Measurements from ENCODE around the gene CGB8. TPM values are rescaled to one million over a fixed set of nuclear protein-coding genes. Genes with fewer than 3 reads are reported as not detected.

The CGB8 gene
- total and polyA plus RNA-seq, 2 donors (not counting 1 experiment from before 2014, with no cell fraction given): not detected

- Histone ChIP-seq H3K27ac (ENCODE audit: insufficient read depth, low read length) (no peak overlapping the region), H3K4me3 (replicated peaks in 1 of 4; ENCODE audit: control extremely low read depth in 1 of 4, insufficient read depth in 1 of 4, low read depth in 3 of 4, low read length in 4 of 4) (no peak overlapping the region), H3K36me3 (ENCODE audit: control insufficient read depth, insufficient read depth, low read length) (peaks cover 24% of the 10 kb centered on the region), H2AFZ (ENCODE audit: low read length) (no peak overlapping the region), H3K4me1 (ENCODE audit: control insufficient read depth, extremely low read depth, insufficient read depth, low read length) (peaks cover 2% of the 10 kb centered on the region), H3K9ac (ENCODE audit: insufficient read depth, low read length) (no peak overlapping the region), H3K4me2 (ENCODE audit: extremely low read depth, insufficient read depth, low read length) (no peak overlapping the region), H3K9me3 (ENCODE audit: control insufficient read depth, insufficient read depth, low read depth, low read length) (no peaks in the 10 kb centered on the region), H4K20me1 (ENCODE audit: control insufficient read depth, extremely low read depth, insufficient read depth, low read length) (no peaks in the 10 kb centered on the region), H3K27me3 (ENCODE audit: control insufficient read depth, insufficient read depth, low read length) (no peaks in the 10 kb centered on the region), H3K79me2 (ENCODE audit: control insufficient read depth, insufficient read depth, low read length) (no peaks in the 10 kb centered on the region)
- DNase-seq (ENCODE audit: low read depth in 2 of 2): no peak
- TF ChIP-seq CTCF (conservative IDR thresholded peaks at IDR 0.05 in 1 of 2, IDR thresholded peaks at IDR 0.05 in 1 of 2; ENCODE audit: low read depth in 1 of 2, low read length in 2 of 2): no peak
- no peak for TF ChIP-seq EZH2 (IDR thresholded peaks at IDR 0.05; ENCODE audit: low read length, missing control alignments)
Observed at GRCh38 chr19:49014870-49015255, 34.0 kb downstream of the CGB8 start.

GRCh38 chr19:49014123-49014869, 34.6 kb downstream of the CGB8 start:
- Histone ChIP-seq H3K9me3 (ENCODE audit: control insufficient read depth, insufficient read depth, low read depth, low read length) (no peaks in the 10 kb centered on the region), H3K79me2 (ENCODE audit: control insufficient read depth, insufficient read depth, low read length) (no peaks in the 10 kb centered on the region), H3K36me3 (ENCODE audit: control insufficient read depth, insufficient read depth, low read length) (peaks cover 26% of the 10 kb centered on the region), H3K27ac (ENCODE audit: insufficient read depth, low read length) (no peak overlapping the region), H3K4me2 (ENCODE audit: extremely low read depth, insufficient read depth, low read length) (no peak overlapping the region), H3K4me1 (ENCODE audit: control insufficient read depth, extremely low read depth, insufficient read depth, low read length) (peaks cover 2% of the 10 kb centered on the region), H2AFZ (ENCODE audit: low read length) (no peak overlapping the region), H3K9ac (ENCODE audit: insufficient read depth, low read length) (no peak overlapping the region), H3K27me3 (ENCODE audit: control insufficient read depth, insufficient read depth, low read length) (no peaks in the 10 kb centered on the region), H4K20me1 (ENCODE audit: control insufficient read depth, extremely low read depth, insufficient read depth, low read length) (no peaks in the 10 kb centered on the region), H3K4me3 (replicated peaks in 1 of 4; ENCODE audit: control extremely low read depth in 1 of 4, insufficient read depth in 1 of 4, low read depth in 3 of 4, low read length in 4 of 4) (no peak overlapping the region)
- peak in 1 of 2 donors; percentile 38 for DNase-seq (ENCODE audit: low read depth in 2 of 2)
- TF ChIP-seq EZH2 (IDR thresholded peaks at IDR 0.05; ENCODE audit: low read length, missing control alignments) (no peak), CTCF (conservative IDR thresholded peaks at IDR 0.05 in 1 of 2, IDR thresholded peaks at IDR 0.05 in 1 of 2; ENCODE audit: low read depth in 1 of 2, low read length in 2 of 2) (no peak)

- Histone ChIP-seq H3K27ac (ENCODE audit: insufficient read depth, low read length) (no peak overlapping the region), H3K4me3 (replicated peaks in 1 of 4; ENCODE audit: control extremely low read depth in 1 of 4, insufficient read depth in 1 of 4, low read depth in 3 of 4, low read length in 4 of 4) (no peak overlapping the region), H3K4me2 (ENCODE audit: extremely low read depth, insufficient read depth, low read length) (no peak overlapping the region), H3K9me3 (ENCODE audit: control insufficient read depth, insufficient read depth, low read depth, low read length) (no peaks in the 10 kb centered on the region), H4K20me1 (ENCODE audit: control insufficient read depth, extremely low read depth, insufficient read depth, low read length) (no peaks in the 10 kb centered on the region), H3K36me3 (ENCODE audit: control insufficient read depth, insufficient read depth, low read length) (peaks cover 32% of the 10 kb centered on the region), H2AFZ (ENCODE audit: low read length) (no peak overlapping the region), H3K9ac (ENCODE audit: insufficient read depth, low read length) (no peak overlapping the region), H3K79me2 (ENCODE audit: control insufficient read depth, insufficient read depth, low read length) (no peaks in the 10 kb centered on the region), H3K27me3 (ENCODE audit: control insufficient read depth, insufficient read depth, low read length) (no peaks in the 10 kb centered on the region), H3K4me1 (ENCODE audit: control insufficient read depth, extremely low read depth, insufficient read depth, low read length) (no peaks in the 10 kb centered on the region)
- DNase-seq (ENCODE audit: low read depth in 2 of 2): no peak
- TF ChIP-seq CTCF (conservative IDR thresholded peaks at IDR 0.05 in 1 of 2, IDR thresholded peaks at IDR 0.05 in 1 of 2; ENCODE audit: low read depth in 1 of 2, low read length in 2 of 2) (no peak), EZH2 (IDR thresholded peaks at IDR 0.05; ENCODE audit: low read length, missing control alignments) (no peak)
Observed at GRCh38 chr19:49011194-49011593, 37.7 kb downstream of the CGB8 start.

Measured in fibroblast of lung (primary cell).